Skin epidermis (tissue), 12 donors: ENCODE measurements around the gene RHOJ.
"Not testable (repeated sequence)": the region's sequence is repeated elsewhere in the genome, so short reads cannot be mapped to it uniquely, and the experiment has no call there.

Experiments used
- H3K27ac ChIP-seq, 21 experiments: fragments of 200-600 bp; sonication (generic) in 11 of 21; one replicate each; pipeline ENCODE4 v1.5.0; 2020; ENCODE audit warnings: mild to moderate bottlenecking in 3 of 21, inconsistent platforms in 2 of 21, moderate library complexity in 2 of 21
- H3K4me3 ChIP-seq, 7 experiments: fragments of 200-600 bp; sonication (generic) in 2 of 7; one replicate each; pipeline ENCODE4 v1.5.0; 2020; ENCODE audit warnings: inconsistent platforms in 2 of 7, mild to moderate bottlenecking in 2 of 7, moderate library complexity in 1 of 7

The RHOJ gene

DNA sequence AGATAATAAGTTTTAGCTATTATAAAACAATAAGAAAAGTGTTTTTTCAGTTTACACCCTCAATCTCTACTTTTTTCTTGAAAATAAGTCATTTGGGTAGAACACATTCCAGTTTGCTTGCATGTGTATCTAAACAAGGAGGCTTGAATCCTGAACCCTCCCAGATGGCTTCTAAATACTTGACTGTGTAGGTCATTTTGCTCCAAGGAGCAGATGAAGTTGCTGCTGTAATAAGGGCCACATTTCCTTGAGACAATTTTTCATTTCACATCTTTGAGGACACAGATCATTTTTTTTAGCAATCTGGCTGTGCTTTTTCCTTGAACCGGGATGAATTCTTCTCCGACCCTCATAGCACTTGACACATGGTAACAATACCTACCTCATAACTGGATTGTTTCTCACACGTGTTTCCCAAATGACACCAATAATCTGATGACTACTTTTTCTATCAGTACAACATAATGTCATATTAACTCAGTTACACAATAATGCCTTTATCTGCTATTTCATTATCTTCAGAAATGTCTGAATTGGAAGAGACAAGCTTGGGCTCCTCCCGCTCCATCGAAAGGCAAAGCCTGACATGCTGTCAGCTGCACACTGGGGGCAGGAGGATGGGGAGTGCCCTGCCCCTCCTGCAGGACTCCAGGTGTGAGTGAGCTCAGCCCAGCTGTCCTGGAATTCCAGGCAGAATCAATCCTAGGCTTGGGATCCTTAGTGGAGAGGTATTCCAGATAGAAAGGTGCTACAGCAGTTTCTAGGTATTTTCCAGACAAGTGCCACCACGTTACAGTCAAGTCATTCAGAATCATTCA, 83.6 kb downstream of the RHOJ start:
- Histone ChIP-seq H3K27ac (peak overlapping the region in 4 of 21 experiments; percentile 35 to 56 (median 37)), H3K4me3 (no peak overlapping the region)

DNA sequence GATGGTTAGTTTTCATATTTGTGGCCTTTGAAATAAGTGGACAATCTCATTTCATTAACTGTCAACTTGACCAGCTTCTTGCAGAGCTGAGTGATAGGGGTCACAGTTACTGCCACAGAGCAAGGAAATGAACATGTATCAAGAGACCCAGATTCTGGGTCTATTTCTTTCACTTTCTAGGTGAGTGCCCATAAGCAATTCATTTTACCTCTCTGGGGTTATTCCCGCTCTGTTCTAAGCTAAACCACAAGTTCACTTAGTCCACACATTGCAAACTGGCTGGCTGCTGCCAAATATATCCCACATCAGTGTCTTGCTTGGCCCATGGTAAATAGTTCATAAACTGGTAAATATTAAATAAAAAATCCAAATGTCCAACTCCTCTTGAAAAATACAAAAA, 84.6 kb downstream of the RHOJ start:
- H3K4me3 ChIP-seq = no peak overlapping the region

DNA sequence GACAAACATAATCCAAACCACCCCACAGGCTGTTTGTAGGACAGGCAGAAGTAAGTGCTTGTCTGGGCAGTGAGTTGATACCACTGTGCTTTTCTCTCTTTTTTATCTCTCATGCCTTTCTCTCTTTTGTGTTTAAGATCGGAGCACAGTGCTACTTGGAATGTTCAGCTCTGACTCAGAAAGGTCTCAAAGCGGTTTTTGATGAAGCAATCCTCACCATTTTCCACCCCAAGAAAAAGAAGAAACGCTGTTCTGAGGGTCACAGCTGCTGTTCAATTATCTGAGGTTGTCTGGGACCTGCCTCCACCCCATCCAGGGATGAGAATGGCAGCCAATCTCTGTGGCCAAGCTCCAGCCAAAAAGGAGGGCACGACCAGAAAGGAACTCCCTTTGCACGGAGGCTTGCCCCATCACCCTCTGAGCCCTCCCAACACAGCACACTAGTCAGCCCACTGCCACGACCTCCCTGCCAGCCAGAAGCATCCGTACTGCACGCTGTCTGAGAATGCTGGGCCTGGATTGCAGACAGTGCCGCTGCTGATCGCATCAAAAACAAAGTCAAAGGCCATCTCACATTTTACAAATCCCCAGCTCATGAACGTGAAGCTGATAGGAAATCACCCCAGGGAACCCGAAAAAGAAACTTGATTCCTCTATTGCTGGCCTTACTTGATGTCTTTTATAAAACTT, 86.6 kb downstream of the RHOJ start:
- no peak overlapping the region for H3K4me3 ChIP-seq

More for the DNA sequence above, 84.6 kb downstream of the RHOJ start:
- H3K27ac ChIP-seq = peak overlapping the region in 4 of 21 experiments; percentile 13 to 23 (median 23)

DNA sequence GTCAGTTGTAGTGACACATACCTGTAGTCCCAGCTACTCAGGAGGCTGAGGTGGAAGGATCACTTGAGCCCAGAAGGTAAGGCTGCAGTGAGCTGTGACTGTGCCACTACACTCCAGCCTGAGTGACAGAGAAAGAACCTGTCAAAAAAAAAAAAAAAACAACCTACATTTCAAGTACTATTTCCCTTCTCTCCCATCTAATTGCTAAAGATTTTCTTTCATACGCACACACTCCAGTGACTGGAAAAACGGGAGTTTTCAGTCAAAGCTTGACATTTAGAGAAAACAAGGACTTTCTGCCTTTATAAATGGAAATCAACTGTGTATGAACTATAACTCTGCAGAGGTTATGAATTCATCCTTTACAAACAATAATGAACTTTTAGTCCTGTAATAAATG, 88.6 kb downstream of the RHOJ start:
- no peak overlapping the region for H3K4me3 ChIP-seq
- no peak overlapping the region for H3K27ac ChIP-seq

More for the DNA sequence above, 86.6 kb downstream of the RHOJ start:
- peak overlapping the region in 4 of 21 experiments; percentile 2 to 31 (median 4) for H3K27ac ChIP-seq

DNA sequence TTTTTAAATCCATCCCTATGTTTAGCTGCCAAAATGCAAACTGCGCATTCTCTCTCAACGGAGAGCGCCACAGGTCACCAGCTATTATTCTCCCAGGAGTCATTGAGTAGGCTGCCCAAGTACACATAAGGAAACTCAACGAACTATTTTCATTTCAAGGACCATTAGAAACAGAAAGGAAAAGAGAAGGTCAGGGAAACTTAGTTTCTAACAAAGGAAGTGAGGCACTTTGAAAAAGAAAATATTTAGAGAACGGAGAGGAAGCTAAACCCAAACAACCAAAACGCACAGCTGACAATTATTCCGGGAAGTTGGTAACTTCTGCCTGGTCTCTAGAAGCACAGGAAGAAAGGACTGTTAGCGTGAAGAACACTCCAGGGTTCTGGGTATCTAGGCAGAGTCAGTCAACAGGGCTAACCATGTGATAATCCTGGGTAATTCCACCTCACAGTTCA, 91.0 kb downstream of the RHOJ start:
- Histone ChIP-seq H3K27ac (peak overlapping the region in 15 of 21 experiments; percentile 15 to 87 (median 51)), H3K4me3 (peak overlapping the region in 1 of 7 experiments; percentile 1)

DNA sequence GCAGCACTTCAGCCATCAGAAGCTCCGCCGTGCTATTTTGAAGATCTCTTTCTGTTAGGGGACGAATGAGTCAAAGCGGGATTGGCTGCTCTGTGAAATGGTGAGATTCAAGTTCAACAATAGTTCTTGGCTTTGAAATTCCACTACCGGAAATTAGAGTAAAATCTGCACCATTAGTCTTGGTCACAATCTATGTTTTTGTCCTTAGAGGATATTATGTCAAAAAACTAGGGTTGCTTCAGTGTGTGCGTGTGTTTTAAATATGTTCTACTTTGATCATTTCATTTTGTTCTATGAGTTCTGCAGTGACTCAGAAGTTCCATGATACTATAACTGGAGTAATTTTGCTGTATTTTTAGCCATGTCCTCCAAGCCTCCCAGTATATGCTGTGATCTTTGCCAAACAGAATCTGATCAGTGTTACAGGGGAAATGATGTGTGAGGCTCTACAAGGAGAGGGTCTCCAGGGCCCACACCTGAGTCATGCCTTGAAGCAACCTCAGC, 91.9 kb downstream of the RHOJ start:
- Histone ChIP-seq H3K4me3 (peak overlapping the region in 1 of 7 experiments; percentile 1), H3K27ac (peak overlapping the region in 12 of 21 experiments; percentile 32 to 87 (median 56))

DNA sequence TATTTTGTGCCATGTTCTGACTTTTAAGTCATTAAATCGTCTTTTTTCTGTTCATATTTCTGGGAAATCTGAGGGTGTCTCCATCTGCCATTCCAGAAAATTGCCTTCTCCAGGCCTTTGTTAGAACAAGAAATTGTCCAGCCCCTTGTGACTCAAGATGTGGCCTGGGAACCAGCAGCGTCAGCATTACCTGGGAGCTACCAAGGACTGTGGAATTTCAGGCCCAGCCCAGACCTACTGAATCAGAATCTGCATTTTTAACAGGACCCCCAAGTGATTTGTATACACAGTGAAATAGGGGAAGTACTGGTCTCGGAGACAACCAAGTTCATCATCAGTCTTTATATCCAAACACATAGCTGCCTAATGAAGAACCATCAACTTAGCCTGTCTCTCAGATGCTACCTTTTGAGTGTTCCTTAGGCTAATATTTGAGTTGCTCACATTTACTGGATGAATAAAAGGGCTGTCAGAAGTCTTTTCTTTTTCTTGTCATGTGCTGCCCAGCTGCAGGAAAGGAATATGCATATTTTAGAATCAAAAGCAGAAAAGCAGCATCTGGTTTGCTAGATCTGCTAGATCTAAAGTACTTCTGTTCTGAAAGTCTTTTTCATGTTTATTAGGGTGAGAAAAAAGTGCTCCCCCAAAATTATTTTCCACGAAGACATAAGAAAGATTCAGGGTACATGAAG, 93.3 kb downstream of the RHOJ start:
- Histone ChIP-seq H3K27ac (peak overlapping the region in 1 of 21 experiments; percentile 87), H3K4me3 (no peak overlapping the region)

DNA sequence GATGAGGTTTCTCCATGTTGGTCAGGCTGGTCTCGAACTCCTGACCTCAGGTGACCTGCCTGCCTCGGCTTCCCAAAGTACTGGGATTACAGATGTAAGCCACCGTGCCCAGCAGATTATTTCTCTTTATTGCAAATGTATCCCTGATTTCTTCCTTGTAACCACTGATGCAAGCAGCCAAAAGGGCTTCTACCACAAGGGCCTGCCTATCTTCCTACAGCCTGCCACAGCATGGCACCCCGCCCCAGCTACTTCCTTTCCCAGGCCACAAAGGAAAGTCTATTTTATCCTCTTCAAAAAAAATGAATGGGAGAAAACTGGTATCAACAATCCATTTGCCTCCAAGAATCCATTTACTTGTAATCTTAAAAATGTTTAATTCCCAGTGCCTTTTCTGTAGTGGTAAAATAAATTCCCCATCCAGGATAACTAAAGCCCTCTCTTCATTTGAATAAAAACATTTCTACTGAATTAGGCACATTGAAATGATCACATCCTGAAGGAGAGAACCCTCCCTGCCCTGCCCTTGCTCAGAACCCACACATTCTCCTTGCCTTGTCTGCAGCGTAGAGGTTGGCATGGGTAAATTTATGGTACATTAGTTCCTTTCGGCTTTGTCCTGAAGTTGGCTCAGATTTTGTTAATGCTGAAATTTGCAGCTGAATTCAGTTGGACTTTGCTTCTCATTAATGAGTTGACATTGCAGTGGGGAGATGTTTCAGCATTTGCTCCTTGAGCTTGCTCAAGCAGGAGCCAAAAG, 95.3 kb downstream of the RHOJ start:
- Histone ChIP-seq H3K27ac (no peak overlapping the region), H3K4me3 (no peak overlapping the region)

DNA sequence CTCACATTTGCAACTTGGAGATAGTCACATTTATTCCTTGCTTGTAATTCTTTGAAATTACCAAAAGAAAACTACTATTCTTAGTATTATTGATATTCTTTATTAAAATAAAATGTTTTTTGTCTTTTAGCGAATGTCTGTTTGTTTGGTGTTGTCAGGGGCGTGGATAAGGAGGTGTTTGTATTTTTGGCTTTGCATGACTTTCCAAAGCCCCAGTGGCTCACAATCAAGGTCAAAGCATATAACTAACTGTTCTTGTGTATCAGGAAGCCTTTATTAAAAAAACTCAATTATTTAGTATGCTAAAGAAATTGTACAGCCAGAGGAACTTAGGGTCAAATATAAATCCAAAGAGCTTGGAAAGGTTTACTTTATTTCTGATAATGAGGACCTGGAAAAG, 96.6 kb downstream of the RHOJ start:
- no peak overlapping the region for H3K27ac ChIP-seq
- H3K4me3 ChIP-seq = no peak overlapping the region

DNA sequence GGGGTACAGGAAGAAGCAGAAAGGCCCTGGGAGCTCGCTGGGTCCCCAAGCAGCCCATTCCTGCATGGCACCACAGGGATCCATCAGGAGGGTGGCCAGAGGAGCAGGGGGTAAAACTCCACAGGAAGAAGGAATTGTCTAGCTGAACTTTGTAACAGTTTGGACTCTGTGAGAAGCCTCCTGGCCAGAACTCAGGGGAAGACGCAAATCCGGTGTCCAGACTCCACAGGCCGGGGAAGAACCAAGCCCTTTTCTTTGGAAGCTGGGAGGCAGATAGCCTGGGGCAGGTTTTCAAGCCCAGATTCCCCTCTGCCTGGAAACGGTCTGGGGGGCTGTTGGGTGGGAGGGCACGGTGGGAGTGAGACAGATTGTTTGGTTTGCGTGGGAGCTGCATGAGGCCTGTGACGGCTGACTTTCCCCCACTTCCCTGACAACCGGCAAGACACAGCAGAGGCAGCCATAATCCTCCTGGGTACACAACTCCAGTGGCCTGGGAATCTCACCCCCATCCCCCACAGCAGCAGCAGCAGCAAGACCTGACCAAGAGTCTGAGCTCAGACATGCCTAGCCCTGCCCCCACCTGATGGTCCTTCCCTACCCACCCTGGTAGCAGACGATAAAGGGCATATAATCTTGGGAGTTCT, 97.8 kb downstream of the RHOJ start:
- Histone ChIP-seq H3K27ac (no peak overlapping the region), H3K4me3 (no peak overlapping the region)

DNA sequence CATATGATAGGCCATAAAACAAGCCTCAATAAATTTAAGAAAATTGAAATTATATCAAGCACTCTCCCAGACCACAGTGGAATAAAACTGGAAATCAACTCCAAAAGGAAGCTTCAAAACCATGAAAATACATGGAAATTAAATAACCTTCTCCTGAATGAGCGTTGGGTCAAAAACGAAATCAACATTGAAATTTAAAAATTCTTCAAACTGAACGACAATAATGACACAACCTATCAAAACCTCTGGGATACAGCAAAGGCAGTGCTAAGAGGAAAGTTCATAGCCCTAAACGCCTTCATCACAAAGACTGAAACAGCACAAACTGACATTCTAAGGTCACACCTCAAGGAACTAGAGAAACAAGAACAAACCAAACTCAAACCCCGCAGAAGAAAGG, 100.2 kb downstream of the RHOJ start:
- H3K27ac ChIP-seq, H3K4me3 ChIP-seq: not testable (repeated sequence)

DNA sequence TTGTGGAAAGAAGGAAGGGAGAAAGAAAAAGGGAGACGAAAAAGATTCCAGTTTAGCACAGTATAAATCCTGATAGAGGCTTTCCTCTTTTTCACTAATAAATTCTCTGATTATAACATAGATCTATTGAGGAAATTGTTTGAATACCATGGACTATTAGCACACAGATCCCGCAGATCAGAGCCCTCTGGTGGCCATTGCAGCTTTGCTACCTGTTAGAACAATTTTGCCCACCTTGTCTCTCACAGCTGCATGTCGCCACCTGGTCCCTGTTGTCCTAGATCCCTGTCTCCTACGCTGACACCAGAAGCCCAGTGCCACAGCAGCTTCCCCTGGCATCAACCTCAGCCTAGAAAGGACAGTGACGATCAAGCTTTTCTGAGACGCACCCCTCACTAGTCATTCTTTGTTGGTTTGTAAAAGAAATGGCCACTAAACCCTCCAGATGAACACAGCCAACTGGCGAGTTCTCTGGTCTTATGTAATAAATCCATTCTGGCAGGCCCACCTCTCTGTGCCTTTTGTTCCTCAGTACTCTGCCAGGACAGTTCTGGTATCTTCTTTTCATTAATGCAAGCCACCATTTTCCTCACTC, 104.6 kb downstream of the RHOJ start:
- Histone ChIP-seq H3K4me3 (no peak overlapping the region), H3K27ac (no peak overlapping the region)

DNA sequence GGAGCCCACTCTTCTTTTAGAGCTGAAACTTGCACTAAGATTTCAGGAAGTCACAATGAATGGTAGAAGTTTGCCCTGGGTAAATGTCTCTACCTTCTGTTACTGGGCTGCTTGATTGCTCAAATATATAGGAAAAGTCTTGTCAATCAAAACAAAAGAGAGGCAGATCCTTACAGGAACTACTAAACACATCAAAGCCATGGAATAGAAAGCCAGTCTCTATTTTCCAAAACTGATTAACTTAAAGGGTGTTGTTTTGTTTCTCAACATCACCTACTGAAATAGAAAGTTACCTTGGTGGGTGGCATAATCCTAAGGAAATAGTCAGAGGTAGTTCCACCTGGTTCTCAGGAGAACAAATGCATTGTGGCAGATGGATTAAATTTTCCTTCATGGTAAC, 114.6 kb downstream of the RHOJ start, which contains the start of gene GPHB5:
GPHB5 (minus strand) TSS at position 101 of the 400 bp plus-strand sequence. CDS start 1,086 bp downstream, outside the sequence.
- Histone ChIP-seq H3K27ac (no peak within 1 kb of the TSS), H3K4me3 (no peak within 1 kb of the TSS)

DNA sequence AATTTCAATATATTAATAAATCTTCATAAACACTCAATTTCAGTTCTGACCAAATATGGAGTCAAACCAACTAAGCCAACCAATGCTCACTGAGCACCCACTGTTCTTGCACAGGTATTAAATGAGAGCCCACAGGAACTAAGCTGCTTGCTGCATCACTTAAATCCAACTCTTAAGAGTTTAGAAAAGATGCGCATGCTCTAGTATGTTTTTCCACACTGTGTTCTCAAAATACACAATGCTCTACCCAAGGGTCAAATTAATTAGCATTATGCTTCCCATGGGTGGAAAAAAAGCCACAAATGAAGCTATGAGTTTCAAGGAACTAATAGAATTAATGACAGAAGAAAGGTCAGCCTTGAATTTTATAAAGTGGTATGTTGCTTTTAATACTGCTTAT, 118.2 kb downstream of the RHOJ start:
- Histone ChIP-seq H3K27ac (no peak overlapping the region), H3K4me3 (no peak overlapping the region)

DNA sequence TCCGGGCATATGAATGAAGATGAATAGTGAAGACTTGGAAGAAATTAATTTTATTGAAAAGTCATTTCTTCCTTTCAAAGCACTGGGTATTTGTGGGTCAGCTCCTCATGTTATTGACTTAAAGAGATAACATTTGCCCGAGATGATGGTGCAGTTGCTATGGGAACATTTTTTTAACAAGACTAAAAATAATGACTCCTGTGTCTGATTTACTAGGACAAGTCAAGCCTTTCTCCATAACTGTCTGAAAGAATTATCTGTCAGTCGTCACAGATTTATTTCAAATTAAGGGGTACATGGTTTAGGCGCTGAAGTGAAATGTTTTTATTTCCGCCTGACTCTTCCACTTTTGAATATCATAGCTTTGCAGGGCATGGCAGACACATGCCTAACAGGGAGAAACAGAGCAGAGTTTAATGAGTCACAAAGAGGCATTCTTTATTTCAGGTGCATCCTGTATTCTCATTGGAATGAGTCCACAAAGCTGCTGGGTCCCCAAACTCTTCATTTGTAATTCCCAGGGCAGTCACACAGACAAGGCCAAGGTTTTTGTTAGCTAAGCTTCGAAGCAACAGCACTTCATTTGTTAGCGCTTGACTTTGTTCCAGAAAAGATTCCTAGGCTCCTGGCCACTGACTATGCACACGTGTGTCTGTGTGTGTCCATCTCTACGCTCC, 118.8 kb downstream of the RHOJ start:
- Histone ChIP-seq H3K4me3 (no peak overlapping the region), H3K27ac (no peak overlapping the region)

DNA sequence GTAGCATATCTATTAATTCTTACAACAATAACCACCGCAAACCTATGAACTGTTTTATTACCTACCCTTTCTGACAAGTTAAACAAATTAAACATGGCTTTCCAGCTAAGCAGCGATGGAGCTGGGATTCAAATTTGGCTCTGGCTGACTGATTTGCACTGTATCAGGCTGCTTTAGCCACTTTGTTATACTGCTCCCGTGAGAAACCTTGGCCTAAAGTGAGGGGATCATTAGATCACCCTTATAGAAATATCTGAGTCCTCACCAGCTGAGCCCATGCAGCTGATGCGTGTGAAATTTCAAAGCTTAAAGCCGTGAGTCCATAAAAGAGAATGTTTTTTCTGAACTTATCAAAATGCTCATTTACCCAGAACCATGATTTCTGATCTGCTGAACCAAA, 122.6 kb downstream of the RHOJ start:
- Histone ChIP-seq H3K27ac (no peak overlapping the region), H3K4me3 (no peak overlapping the region)

DNA sequence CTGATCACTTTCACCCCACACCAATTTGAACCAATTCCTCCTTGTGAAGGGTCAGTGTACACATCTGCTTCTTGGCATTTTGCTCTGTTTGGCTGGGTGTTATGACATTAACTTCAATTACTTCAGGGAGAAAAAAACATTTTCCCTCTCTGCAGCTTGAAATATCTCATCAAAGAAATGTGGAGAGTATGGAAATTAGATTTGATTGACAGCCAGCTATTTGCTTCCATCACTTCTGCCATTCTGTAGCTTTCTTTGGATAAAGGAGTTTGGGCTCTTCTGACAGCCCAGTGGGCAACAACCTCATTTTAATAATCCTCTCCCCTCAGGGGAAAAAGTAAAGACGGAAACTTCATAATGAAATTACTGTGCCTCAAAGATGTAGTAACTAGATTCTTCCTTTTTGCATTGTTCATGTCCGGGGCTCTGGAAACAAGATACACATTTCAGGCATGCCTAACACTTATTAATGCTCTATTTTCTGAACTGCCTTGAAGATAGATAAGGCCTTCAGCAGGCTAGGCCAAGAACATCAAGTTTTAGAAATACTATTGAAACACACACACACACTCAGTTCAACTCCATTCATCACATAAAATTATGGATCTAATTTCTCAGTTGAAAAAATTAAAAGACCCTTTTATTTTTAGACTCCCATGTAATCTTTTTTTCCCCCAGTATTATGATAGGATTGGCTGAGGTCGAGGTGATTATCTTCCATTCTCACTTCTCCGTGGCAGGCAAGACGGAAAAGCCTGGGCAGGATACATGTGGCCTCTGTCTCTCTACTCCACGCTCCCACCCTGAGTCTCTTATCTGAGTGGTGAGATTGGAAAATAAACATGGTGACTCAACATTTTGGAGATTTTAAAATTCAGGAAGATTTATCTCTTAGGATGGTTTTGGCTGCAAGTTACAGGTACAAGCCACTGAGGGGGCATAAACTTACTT, 124.8 kb downstream of the RHOJ start:
- H3K27ac ChIP-seq = no peak overlapping the region
- H3K4me3 ChIP-seq = no peak overlapping the region
